Left lung (tissue), 10 donors: ENCODE measurements around the gene SIAH2. TPM values are rescaled to one million over a fixed set of nuclear protein-coding genes. Genes with fewer than 3 reads are reported as not detected.

Experiments used
- ATAC-seq: fragments of 200-7000 bp; cut with Tn5 transposase; one replicate; pipeline ENCODE4 v1.9.1; 2020; ENCODE audit warnings: moderate library complexity
- DNase-seq, 4 donors: peaks; one replicate each; pipeline ENCODE4 v3.0.0-alpha.2; 2013 to 2020
- H3K27ac ChIP-seq, 2 donors: fragments of 200-600 bp; sonication (generic) in 1 of 2; one replicate each; pipeline versions ENCODE4 v1.5.0 to v1.8.0; 2020 to 2021
- H3K27me3 ChIP-seq, 2 donors: fragments of 200-600 bp; sonication (generic) in 1 of 2; one replicate each; pipeline versions ENCODE4 v1.5.0 to v1.8.0; 2020 to 2021
- H3K36me3 ChIP-seq, 2 donors: fragments of 200-600 bp; sonication (generic) in 1 of 2; one replicate each; pipeline versions ENCODE4 v1.5.0 to v1.8.0; 2020 to 2021
- H3K4me1 ChIP-seq, 2 donors: fragments of 200-600 bp; one replicate each; pipeline ENCODE4 v1.8.0; 2021
- H3K4me3 ChIP-seq, 2 donors: fragments of 200-600 bp; sonication (generic) in 1 of 2; one replicate each; pipeline versions ENCODE4 v1.5.0 to v1.8.0; 2020 to 2021; ENCODE audit warnings: mild to moderate bottlenecking in 1 of 2
- H3K9me3 ChIP-seq, 2 donors: fragments of 200-600 bp; sonication (generic) in 1 of 2; one replicate each; pipeline versions ENCODE4 v1.5.0 to v1.8.0; 2020 to 2021
- CTCF ChIP-seq, 2 donors: fragments of 200-600 bp; sonication (generic) in 1 of 2; IDR thresholded peaks; one replicate each; pipeline versions ENCODE4 v1.5.0 to v1.8.0; 2021; ENCODE audit warnings: antibody characterized with exemption in 2 of 2
- intact Hi-C, 2 donors: fragments of 100-400 bp; cut with DNase I; formaldehyde crosslinking; loops; one replicate each; pipeline versions ENCODE4 v1.11.2 to v1.14.2; 2022
- polyA plus RNA-seq, 6 donors: library from polyadenylated mRNA; unstranded; fragments of 120-200 nt; gene quantifications; one replicate each; pipeline ENCODE4 v1.2.1, GENCODE V29; 2013; ENCODE audit not compliant: insufficient read length in 6 of 6
- total RNA-seq, 2 donors: library from RNA; stranded (reverse); fragmentation: NEBNext Ultra II Directional; extraction: Animal tissue kit (Norgen Biotek cat#: 25700); gene quantifications; one replicate each; pipeline ENCODE4 v1.2.1, GENCODE V29; 2021
- donor health status: DM: no; HTN: yes; CAD: no.
- donor health status: DM: no; HTN: no; CAD: no.

The SIAH2 gene
- total and polyA plus RNA-seq, 8 donors, result 19.1 to 22.9 (median 21.6) TPM

GRCh38 chr3:150691414-150692040 is 71.4 kb downstream of the SIAH2 start:
- TF ChIP-seq CTCF (IDR thresholded peaks at IDR 0.05), result no peak

More at GRCh38 chr3:150691414-150692040, 71.4 kb downstream of the SIAH2 start:
- DNase-seq, result no peak
- Histone ChIP-seq H3K4me1 (no peaks in the 10 kb centered on the region), H3K4me3 (no peak overlapping the region), H3K36me3 (no peaks in the 10 kb centered on the region), H3K27me3 (no peaks in the 10 kb centered on the region), H3K27ac (no peak overlapping the region), H3K9me3 (peaks cover 0 to 24% of the 10 kb centered on the region in 2 donors)
- no peak for ATAC-seq
- intact Hi-C loops, result no loop called here

Other genes starting within 250 kb of the SIAH2 start
- 100 to 1,000 TPM; 138 to 155 TPM for gene SERP1, start 216.7 kb downstream of the SIAH2 start, total RNA-seq
- 100 to 1,000 TPM; 137 to 170 (median 150) TPM for gene SERP1, start 216.7 kb downstream of the SIAH2 start, polyA plus RNA-seq
- gene EIF2A, start 216.4 kb downstream of the SIAH2 start, total RNA-seq, result 10 to 100 TPM; 63.2 to 84.8 TPM
- gene EIF2A, start 216.4 kb downstream of the SIAH2 start, polyA plus RNA-seq, result 100 to 1,000 TPM; 164 to 200 (median 187) TPM
- 100 to 1,000 TPM; 115 to 163 TPM for gene SELENOT, start 159.8 kb downstream of the SIAH2 start, total RNA-seq
- 10 to 100 TPM; 62.7 to 87.6 (median 77.5) TPM for gene SELENOT, start 159.8 kb downstream of the SIAH2 start, polyA plus RNA-seq
- not detected for gene ERICH6, start 59.2 kb downstream of the SIAH2 start, total RNA-seq
- gene ERICH6, start 59.2 kb downstream of the SIAH2 start, polyA plus RNA-seq, result 1 to 10 TPM in 3 of 6 donors, under 1 TPM in 3; 0.34 to 1.7 (median 0.88) TPM
- gene MINDY4B, start 142.3 kb upstream of the SIAH2 start, total RNA-seq, result not detected
- gene MINDY4B, start 142.3 kb upstream of the SIAH2 start, polyA plus RNA-seq, result not detected
- not detected for gene CLRN1, start 209.6 kb upstream of the SIAH2 start, total RNA-seq
- gene CLRN1, start 209.6 kb upstream of the SIAH2 start, polyA plus RNA-seq, result under 1 TPM in 1 of 6 donors, not detected in 5; 0.15 TPM